A549 (cell line): ENCODE measurements around the gene DPRX.

Experiments
- CEBPB ChIP-seq, 2 experiments: fragments of >200 bp in 1 of 2; sonication (Bioruptor Twin) in 1 of 2; formaldehyde crosslinking in 1 of 2; IDR thresholded peaks; 2 replicates each; pipeline ENCODE4 v1.6.1; 2012 to 2016
- EP300 ChIP-seq, 2 experiments: fragments of >200 bp; sonication (Bioruptor Twin); formaldehyde crosslinking; IDR thresholded peaks; 2 replicates in 1 of 2; 3 replicates in 1 of 2; pipeline ENCODE4 v1.6.1; 2016 to 2017
- GATA3 ChIP-seq: IDR thresholded peaks from 2 replicates; pipeline ENCODE4 v1.6.1; 2012; ENCODE audit warnings: borderline replicate concordance
- JUNB ChIP-seq: fragments of >200 bp; sonication (Bioruptor Twin); formaldehyde crosslinking; IDR thresholded peaks from 2 replicates; pipeline ENCODE4 v1.6.1; 2016
- KDM1A ChIP-seq: fragments of 200-600 bp; sonication (generic); IDR thresholded peaks from 2 replicates; pipeline ENCODE4 v1.6.1; 2016; ENCODE audit warnings: low read depth, mild to moderate bottlenecking
- KDM5A ChIP-seq: fragments of 200-600 bp; sonication (generic); IDR thresholded peaks from 2 replicates; pipeline ENCODE4 v1.6.1; 2016; ENCODE audit warnings: antibody characterized with exemption, mild to moderate bottlenecking
- NFE2L2 ChIP-seq: fragments of 150-350 bp; conservative IDR thresholded peaks from 2 replicates; pipeline ENCODE4 v1.6.1; 2014; ENCODE audit warnings: low read length
- POLR2A ChIP-seq: IDR thresholded peaks from 2 replicates; pipeline ENCODE4 v1.6.1; 2012; ENCODE audit warnings: mild to moderate bottlenecking, low read length
- RFX5 ChIP-seq: fragments of 450-650 bp; IDR thresholded peaks from 2 replicates; pipeline ENCODE4 v1.7.1; 2014; ENCODE audit warnings: antibody characterized with exemption, mild to moderate bottlenecking, moderate library complexity
- TP53 ChIP-seq: fragments of 250-450 bp; sonication (Bioruptor Pico); IDR thresholded peaks from 2 replicates; pipeline ENCODE4 v1.5.0; 2021; ENCODE audit warnings: mild to moderate bottlenecking, moderate library complexity
- TF ChIP-seq, protein P1 (sequence below): fragments of >200 bp; sonication (Bioruptor Twin); formaldehyde crosslinking; IDR thresholded peaks from 3 replicates; pipeline ENCODE4 v1.5.1; 2016
- TF ChIP-seq, protein P2 (sequence below): IDR thresholded peaks from 2 replicates; pipeline ENCODE4 v1.6.1; 2012; ENCODE audit warnings: low read depth, borderline replicate concordance

DNA sequence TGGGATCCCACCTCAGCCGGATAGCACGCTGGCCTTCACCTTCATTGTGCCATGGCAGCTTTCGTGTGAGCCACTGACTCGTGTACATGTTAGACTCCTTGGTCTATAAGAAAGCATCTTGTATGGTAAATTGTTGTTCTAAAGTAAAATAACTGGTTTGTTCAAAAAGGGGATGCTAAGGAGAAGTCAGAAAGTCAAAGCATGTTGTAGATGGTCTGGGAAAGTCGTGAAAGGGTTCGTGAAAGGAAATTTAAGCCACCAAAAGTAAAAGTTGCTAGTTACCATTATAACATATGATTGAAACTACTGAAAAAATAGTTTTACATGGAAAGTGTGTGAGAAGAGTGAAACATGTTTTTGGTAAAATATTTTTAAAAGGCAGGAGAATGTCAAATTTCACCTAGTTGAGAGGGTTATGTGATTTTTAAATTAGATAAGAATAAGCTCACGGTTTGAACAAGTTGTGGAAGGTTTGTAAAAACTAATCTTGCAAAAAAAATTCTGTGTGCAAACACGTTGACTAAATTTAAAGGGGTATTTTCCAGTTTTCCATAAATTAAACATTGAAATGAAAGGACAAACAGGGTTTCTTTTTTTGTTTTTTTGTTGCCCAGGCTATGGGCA is 23.4 kb downstream of the DPRX start:
- TF ChIP-seq, protein P1, sequence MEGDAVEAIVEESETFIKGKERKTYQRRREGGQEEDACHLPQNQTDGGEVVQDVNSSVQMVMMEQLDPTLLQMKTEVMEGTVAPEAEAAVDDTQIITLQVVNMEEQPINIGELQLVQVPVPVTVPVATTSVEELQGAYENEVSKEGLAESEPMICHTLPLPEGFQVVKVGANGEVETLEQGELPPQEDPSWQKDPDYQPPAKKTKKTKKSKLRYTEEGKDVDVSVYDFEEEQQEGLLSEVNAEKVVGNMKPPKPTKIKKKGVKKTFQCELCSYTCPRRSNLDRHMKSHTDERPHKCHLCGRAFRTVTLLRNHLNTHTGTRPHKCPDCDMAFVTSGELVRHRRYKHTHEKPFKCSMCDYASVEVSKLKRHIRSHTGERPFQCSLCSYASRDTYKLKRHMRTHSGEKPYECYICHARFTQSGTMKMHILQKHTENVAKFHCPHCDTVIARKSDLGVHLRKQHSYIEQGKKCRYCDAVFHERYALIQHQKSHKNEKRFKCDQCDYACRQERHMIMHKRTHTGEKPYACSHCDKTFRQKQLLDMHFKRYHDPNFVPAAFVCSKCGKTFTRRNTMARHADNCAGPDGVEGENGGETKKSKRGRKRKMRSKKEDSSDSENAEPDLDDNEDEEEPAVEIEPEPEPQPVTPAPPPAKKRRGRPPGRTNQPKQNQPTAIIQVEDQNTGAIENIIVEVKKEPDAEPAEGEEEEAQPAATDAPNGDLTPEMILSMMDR: no peak
- TF ChIP-seq TP53 (CRISPR knock-in tag) (no peak), POLR2A (no peak), CEBPB (IDR thresholded peaks at IDR 0.05) (no peak), EP300 (IDR thresholded peaks at IDR 0.05) (no peak), GATA3 (no peak), KDM5A (no peak), JUNB (no peak), RFX5 (no peak), NFE2L2 (no peak), KDM1A (no peak)
- TF ChIP-seq, protein P2, sequence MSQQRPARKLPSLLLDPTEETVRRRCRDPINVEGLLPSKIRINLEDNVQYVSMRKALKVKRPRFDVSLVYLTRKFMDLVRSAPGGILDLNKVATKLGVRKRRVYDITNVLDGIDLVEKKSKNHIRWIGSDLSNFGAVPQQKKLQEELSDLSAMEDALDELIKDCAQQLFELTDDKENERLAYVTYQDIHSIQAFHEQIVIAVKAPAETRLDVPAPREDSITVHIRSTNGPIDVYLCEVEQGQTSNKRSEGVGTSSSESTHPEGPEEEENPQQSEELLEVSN: no peak
